RPMI7951 (cell line): ENCODE data around the gene KIF11. TPM values are rescaled to one million over a fixed set of nuclear protein-coding genes. Genes with fewer than 3 reads are reported as not detected.

Experiments used
- DNase-seq: peaks from one replicate; pipeline ENCODE4 v3.0.0-alpha.2; 2012; ENCODE audit warnings: low read depth
- total RNA-seq: library from RNA; depleted of rRNA; stranded (reverse); fragments of >200 nt; shearing (Covaris generic); gene quantifications from 2 replicates; pipeline ENCODE4 v1.2.3, GENCODE V29; 2014

The KIF11 gene
- total RNA-seq, 1 experiment from 2014 or later: 66.2 TPM

GRCh38 chr10:92677708-92678107, 84.8 kb downstream of the KIF11 start:
- no peak for DNase-seq

GRCh38 chr10:92678206-92678605, 85.3 kb downstream of the KIF11 start:
- no peak for DNase-seq

DNA sequence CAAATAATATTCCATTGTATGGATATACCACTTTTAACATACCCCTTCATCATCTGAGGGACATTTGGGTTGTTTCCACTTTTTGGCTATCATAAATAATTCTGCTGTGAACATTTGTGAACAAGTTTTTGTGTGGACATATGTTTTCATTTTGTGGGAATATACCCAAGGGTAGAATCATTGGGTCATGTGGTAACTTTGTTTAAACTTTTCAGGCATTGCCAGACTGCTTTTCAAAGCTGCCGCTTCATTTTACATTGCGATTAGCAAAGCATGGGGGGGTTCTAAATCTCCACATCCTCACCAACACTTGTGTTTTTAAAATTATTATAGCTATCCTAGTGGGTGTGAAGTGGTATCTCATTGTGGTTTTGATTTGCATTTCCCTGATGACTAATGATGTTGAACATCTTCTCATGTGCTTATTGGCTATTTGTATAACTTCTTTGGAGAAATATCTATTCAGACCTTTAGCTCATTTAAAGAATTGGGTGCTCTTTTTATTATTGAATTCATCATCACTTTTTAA, 88.4 kb downstream of the KIF11 start:
- no peak for DNase-seq

DNA sequence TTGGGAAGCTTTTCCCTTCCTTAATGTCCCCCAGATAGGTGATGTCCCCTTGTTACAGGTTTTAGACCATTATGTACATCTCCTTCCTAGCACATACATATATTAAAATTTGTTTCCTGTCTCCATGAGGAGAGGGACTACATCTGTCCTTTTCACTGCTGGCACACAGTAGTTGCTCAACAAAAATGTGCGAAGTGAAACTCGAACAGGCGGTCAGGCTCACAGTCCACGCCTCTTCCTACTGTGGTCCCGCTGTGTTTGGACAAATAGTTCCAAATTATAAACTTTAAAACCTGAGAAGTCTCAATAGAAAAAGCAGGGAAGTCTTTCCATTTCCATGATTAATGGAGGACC, 95.6 kb downstream of the KIF11 start:
- DNase-seq: no peak

DNA sequence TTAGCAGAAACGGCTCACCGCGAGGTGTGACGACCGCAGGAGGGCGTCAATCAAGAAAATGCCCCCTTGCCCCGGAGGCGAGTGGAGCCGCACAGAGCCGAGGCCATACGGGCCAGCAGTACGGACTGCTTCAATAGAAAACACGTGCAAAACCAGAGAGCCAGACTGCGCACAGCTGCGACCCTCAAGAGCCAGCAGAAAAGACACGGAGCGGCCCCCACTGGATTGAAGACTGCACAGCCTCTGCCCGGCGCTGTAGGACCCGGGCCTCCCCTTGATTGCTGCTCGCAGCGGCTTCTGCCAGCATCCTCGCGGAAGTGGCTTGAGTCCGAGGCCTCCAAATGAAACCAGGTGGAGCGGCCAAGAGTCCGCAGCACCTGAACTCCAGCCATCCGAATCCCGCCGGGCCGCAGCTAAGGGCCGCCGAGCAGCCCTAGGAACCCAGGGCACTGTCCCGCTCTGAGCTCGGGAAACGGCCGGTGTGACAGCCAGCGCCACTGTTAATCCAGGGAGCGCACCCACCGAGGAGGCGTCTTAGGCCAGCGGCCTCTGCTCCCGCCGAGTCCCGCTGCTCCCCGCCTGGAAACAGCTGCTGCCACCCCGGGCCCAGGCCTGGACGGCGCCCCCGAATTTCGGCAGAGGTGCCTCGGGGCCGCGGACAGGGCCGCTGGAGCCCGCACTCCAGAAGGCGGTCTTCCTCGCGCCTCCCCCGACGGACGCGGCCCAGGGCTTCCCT, 96.2 kb downstream of the KIF11 start:
- DNase-seq: peak; percentile 18

GRCh38 chr10:92689663-92690210, 96.8 kb downstream of the KIF11 start, which contains the start of gene HHEX:
Gene HHEX, plus strand, starts transcription at chr10:92689955. Its CDS starts 32 bp downstream, at chr10:92689987.
- peak; percentile 67 for DNase-seq

DNA sequence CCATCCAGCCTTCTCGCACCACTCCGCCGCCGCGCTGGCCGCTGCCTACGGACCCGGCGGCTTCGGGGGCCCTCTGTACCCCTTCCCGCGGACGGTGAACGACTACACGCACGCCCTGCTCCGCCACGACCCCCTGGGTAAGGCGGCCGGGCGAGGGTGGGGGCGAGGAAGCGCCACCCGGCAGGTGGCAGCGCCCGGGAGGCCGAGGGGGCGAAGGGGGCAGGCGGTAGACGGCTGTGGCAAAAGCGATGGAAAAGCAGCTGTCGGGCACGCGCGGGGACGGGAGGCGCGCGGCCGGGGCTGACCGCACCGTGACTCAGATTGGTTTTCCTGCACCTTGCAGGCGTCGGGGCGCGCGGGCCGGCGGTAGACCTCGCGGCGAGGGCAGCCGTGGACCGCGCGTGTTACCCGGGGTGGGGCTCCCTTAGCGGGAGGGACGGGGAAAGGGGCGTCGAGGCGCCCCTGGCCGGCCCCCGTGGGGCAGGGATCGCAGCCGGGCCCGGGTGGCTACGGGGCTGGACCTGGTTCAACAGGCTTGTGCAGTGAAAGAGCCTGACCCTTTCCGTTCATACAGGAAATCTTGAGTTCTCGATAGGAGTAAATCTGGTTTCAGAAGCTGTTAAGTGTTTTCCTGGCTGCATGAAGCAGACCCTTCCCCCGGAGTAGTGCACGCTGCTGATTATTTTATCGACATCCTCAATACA, 97.4 kb downstream of the KIF11 start:
- DNase-seq: peak; percentile 60

- DNase-seq: no peak
Observed at GRCh38 chr10:92690915-92691590, 98.1 kb downstream of the KIF11 start.

- DNase-seq: no peak
Observed at GRCh38 chr10:92691591-92692079, 98.7 kb downstream of the KIF11 start.

DNA sequence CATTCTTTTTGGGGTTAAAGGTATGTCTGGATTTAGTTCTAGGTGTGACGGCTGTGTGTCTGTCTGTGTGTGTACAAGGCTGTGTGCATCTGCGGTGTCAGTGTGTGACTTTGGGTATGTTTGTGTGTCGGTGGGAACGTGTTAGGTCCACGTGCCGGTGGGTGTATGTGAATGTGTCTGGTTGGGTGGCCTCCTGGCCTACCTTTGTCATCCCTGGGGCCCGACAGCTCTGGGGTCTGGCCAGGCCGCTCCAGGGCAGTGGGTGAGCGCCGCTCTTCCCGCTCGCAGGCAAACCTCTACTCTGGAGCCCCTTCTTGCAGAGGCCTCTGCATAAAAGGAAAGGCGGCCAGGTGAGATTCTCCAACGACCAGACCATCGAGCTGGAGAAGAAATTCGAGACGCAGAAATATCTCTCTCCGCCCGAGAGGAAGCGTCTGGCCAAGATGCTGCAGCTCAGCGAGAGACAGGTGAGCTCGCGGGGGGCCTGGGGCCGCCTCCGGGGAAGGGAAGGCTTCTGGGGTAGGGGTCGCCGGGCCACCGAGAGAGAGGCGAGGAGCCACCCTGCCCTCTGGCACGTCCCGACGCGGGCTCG, 99.2 kb downstream of the KIF11 start:
- DNase-seq: no peak

- no peak for DNase-seq
Observed at GRCh38 chr10:92692697-92693533, 100.0 kb downstream of the KIF11 start.

- DNase-seq: no peak
Observed at GRCh38 chr10:92693534-92693893, 100.6 kb downstream of the KIF11 start.

GRCh38 chr10:92695679-92696605, 103.0 kb downstream of the KIF11 start:
- no peak for DNase-seq

DNA sequence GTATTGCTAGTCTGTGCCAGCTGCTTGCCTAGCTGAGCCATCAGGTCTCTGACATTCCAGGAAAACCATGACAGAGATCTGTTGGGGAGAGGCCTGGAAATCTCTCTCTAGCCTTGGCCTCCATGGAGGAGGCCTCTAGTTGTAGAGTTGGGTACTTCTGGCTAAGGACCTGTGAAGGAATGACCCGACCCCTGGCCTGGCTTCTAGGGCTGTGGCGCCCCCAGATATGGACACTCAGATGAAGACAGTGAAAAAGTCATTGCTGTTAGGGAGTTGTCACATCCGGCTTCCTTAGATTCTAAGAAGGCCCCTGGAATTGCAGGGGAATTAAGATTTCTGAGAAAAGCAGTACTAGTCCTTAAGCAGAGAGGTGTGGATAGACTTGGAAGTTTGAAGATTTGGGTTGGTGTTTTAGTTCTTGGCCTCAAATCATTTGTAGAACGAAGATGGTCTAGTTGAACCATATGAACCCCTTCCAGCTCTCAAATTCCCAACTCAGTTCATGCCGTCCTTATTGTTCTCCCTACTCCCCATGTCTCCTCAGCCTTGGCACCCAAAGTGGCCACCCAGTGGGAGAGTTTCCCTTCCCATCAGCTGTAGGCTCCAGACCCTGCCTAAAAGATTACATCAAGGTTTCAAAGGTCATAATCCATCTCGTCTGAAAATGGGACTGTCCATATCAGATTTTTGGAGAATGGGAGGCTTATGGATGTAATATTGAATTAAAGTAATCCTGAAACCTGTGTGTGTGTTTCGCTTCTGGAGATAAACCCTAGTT, 103.9 kb downstream of the KIF11 start:
- DNase-seq: no peak

DNA sequence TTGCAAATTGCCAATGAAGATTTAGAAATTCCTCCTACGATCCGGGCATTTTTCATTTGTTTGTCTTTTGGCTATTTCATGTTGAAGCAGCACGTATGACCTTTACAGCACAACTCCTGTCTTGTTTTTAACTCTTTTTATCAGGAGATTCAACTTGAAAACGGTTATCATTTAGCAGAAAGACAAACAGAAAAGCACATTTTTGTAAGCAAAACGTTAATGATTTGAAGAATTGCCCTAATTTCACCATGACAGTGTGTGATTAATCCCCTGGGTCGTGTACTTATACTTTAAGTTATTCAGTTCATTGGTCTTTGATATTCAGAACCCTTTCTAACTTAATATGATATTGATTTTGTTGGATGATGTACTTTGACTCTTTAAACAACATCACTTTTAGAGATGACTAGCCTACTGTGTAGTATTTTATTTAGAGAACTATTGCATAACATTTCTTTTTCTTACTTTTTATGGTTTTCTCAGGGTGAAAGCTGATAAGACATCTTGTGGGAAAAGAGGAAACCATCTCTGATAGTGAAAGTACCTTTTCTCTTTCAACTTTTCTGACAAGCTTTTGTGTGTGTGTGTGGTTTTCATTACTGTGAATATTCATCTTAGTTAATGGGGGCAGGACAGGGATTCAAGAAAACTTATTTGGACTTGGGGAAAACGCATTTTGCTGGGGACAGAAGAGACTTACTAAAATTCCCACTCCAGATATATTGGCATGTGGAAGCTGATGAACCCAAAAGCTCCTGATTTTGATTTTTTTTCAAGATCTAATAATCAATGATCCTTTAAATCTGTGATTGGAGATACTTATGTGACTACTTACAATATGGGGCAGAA, 105.0 kb downstream of the KIF11 start:
- no peak for DNase-seq

DNA sequence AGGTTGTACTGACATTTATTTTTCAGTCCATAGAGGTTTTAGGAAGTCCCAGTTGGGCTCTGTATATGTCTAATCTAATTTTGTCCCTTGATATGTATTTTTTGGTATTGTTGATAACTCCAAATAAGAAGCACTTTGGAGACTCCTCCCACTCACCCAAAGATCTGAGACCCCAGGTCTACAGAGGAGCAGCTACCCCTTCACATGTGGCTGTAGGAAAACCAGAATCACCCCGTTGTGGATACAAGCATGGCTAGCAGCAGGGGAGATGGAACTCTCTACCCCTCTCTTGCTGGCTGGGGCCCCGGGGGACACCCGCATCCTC, 106.2 kb downstream of the KIF11 start:
- DNase-seq: no peak

GRCh38 chr10:92699518-92700381, 106.8 kb downstream of the KIF11 start:
- DNase-seq: peak; percentile 71
